HCT116 (cell line): Measurements from ENCODE around the gene MED10. TPM values are rescaled to one million over a fixed set of nuclear protein-coding genes. Genes with fewer than 3 reads are reported as not detected.

Experiments used
- ATAC-seq: fragments of 200-7000 bp; cut with Tn5 transposase; 2 replicates; pipeline ENCODE4 v1.9.1; 2020; ENCODE audit warnings: mild to moderate bottlenecking, moderate library complexity
- BruUV-seq: library from RNA; stranded (reverse); fragments of 400-500 nt; replicated peaks from 2 replicates; lab custom pipeline; 2021; lab: Mats Ljungman, UMichigan
- CTCF ChIA-PET: fragments of 300-600 bp; sonication (Branson Sonifier 250); formaldehyde crosslinking; loops from one replicate; lab custom pipeline; 2021; ENCODE audit warnings: antibody characterized with exemption; lab: Charles Lee
- POLR2A ChIA-PET: fragments of 300-600, 350-600 bp; sonication (Branson Sonifier 250); formaldehyde crosslinking; loops from one replicate; lab custom pipeline; 2021; ENCODE audit warnings: antibody characterized with exemption; lab: Charles Lee
- RAD21 ChIA-PET, 2 experiments: fragments of 300-600 bp; sonication (Branson Sonifier 250); formaldehyde crosslinking; loops; one replicate each; lab custom pipeline; 2023; ENCODE audit warnings: low total read pairs in 2 of 2; ENCODE audit not compliant: uncharacterized antibody in 2 of 2, unreplicated experiment in 2 of 2, low non-redundant PET in 1 of 2; lab: Charles Lee
- DNase-seq: peaks from one replicate; pipeline ENCODE4 v3.0.0-alpha.2; 2010; ENCODE audit warnings: low read depth, low spot score
- H2AFZ ChIP-seq: fragments of 200-600 bp; shearing (Covaris generic), sonication (generic); 2 replicates; pipeline ENCODE4 v1.6.1; 2017; ENCODE audit warnings: low read depth, mixed run types, mixed read lengths, antibody characterized with exemption, low read length; ENCODE audit not compliant: poor library complexity, severe bottlenecking
- H3K27ac ChIP-seq: 2 replicates; pipeline ENCODE4 v1.5.1; 2012; ENCODE audit warnings: low read depth, low read length
- H3K27me3 ChIP-seq: fragments of 200-600 bp; sonication (generic); 2 replicates; pipeline ENCODE4 v1.6.1; 2016; ENCODE audit warnings: mixed run types, low read length, mixed read lengths; ENCODE audit not compliant: insufficient read depth
- H3K36me3 ChIP-seq, 2 experiments: fragments of 200-500 bp in 1 of 2; fragments of 200-600 bp in 1 of 2; sonication (Bioruptor generic) in 1 of 2; sonication (generic) in 1 of 2; 2 replicates each; pipeline versions ENCODE4 v1.5.1 to v1.6.1; 2014 to 2016; ENCODE audit warnings: low read length in 2 of 2, inconsistent platforms in 1 of 2, mixed read lengths in 1 of 2, mixed run types in 1 of 2; ENCODE audit not compliant: insufficient read depth in 2 of 2, control insufficient read depth in 1 of 2
- H3K4me1 ChIP-seq, 2 experiments: fragments of 200-600 bp in 1 of 2; sonication (generic) in 1 of 2; 2 replicates each; pipeline versions ENCODE4 v1.5.1 to v1.6.1; 2012 to 2017; ENCODE audit warnings: low read length in 2 of 2, inconsistent platforms in 1 of 2, mild to moderate bottlenecking in 1 of 2, mixed read lengths in 1 of 2, mixed run types in 1 of 2, moderate library complexity in 1 of 2; ENCODE audit not compliant: insufficient read depth in 2 of 2, control insufficient read depth in 1 of 2
- H3K4me2 ChIP-seq: fragments of 200-600 bp; sonication (generic); 2 replicates; pipeline ENCODE4 v1.6.1; 2017; ENCODE audit warnings: mixed run types, low read length, mixed read lengths
- H3K4me3 ChIP-seq, 2 experiments: fragments of 200-600 bp in 1 of 2; sonication (generic) in 1 of 2; replicated peaks in 1 of 2; 2 replicates each; pipeline ENCODE4 v1.5.1; 2011 to 2016; ENCODE audit warnings: low read length in 2 of 2, control low read depth in 1 of 2, low read depth in 1 of 2, mild to moderate bottlenecking in 1 of 2, mixed read lengths in 1 of 2, mixed run types in 1 of 2
- H3K79me2 ChIP-seq: fragments of 200-600 bp; sonication (generic); 2 replicates; pipeline ENCODE4 v1.6.1; 2017; ENCODE audit warnings: mild to moderate bottlenecking, mixed run types, low read length, moderate library complexity, mixed read lengths; ENCODE audit not compliant: insufficient read depth
- H3K9ac ChIP-seq: fragments of 200-600 bp; sonication (generic); 2 replicates; pipeline ENCODE4 v1.6.1; 2016; ENCODE audit warnings: low read length, mixed read lengths
- H3K9me2 ChIP-seq: fragments of 200-600 bp; sonication (generic), shearing (Covaris generic); 2 replicates; pipeline ENCODE4 v1.6.1; 2017; ENCODE audit warnings: mixed run types, mild to moderate bottlenecking, moderate library complexity; ENCODE audit not compliant: insufficient read depth
- H3K9me3 ChIP-seq, 2 experiments: fragments of 200-500 bp in 1 of 2; fragments of 200-600 bp in 1 of 2; sonication (Bioruptor generic) in 1 of 2; sonication (generic) in 1 of 2; 2 replicates each; pipeline ENCODE4 v1.6.1; 2014 to 2017; ENCODE audit warnings: low read length in 2 of 2, mixed read lengths in 2 of 2, inconsistent platforms in 1 of 2, low read depth in 1 of 2, mild to moderate bottlenecking in 1 of 2, mixed run types in 1 of 2, moderate library complexity in 1 of 2; ENCODE audit not compliant: control insufficient read depth in 1 of 2, insufficient read depth in 1 of 2
- H4K20me1 ChIP-seq: fragments of 200-600 bp; sonication (generic), shearing (Covaris generic); 2 replicates; pipeline ENCODE4 v1.6.1; 2017; ENCODE audit warnings: mixed run types, mild to moderate bottlenecking, moderate library complexity; ENCODE audit not compliant: insufficient read depth
- CBX3 ChIP-seq: IDR thresholded peaks from 2 replicates; pipeline ENCODE4 v1.6.1; 2012; ENCODE audit warnings: low read depth
- CTCF ChIP-seq, 3 experiments: fragments of 200-600 bp in 1 of 3; sonication (generic) in 1 of 3; IDR thresholded peaks in 2 of 3; conservative IDR thresholded peaks in 1 of 3; 2 replicates each; pipeline ENCODE4 v1.5.1; 2012 to 2017; ENCODE audit warnings: low read depth in 2 of 3, low read length in 2 of 3, antibody characterized with exemption in 1 of 3, borderline replicate concordance in 1 of 3, control low read depth in 1 of 3, mild to moderate bottlenecking in 1 of 3, mixed read lengths in 1 of 3, mixed run types in 1 of 3, moderate library complexity in 1 of 3; ENCODE audit not compliant: insufficient read depth in 1 of 3
- FOSL1 ChIP-seq: IDR thresholded peaks from 2 replicates; pipeline ENCODE4 v1.6.1; 2012; ENCODE audit warnings: low read depth
- JUND ChIP-seq: IDR thresholded peaks from 2 replicates; pipeline ENCODE4 v1.6.1; 2012
- POLR2A ChIP-seq: IDR thresholded peaks from 2 replicates; pipeline ENCODE4 v1.7.0; 2011; ENCODE audit warnings: borderline replicate concordance; ENCODE audit not compliant: insufficient read depth, insufficient read length; ENCODE audit errors: extremely low read depth
- SIN3A ChIP-seq: IDR thresholded peaks from 2 replicates; pipeline ENCODE4 v1.6.1; 2012; ENCODE audit warnings: low read depth
- ZNF274 ChIP-seq: fragments of 200-500 bp; sonication (Bioruptor generic); IDR thresholded peaks from 2 replicates; pipeline ENCODE4 v1.6.1; 2014; ENCODE audit warnings: mild to moderate bottlenecking, low read depth, low read length, inconsistent platforms
- intact Hi-C: fragments of 100-400 bp; cut with micrococcal nuclease; formaldehyde crosslinking; loops from 2 replicates; pipeline ENCODE4 v1.10.0; 2022
- total RNA-seq: library from RNA; stranded (reverse); gene quantifications from one replicate; pipeline ENCODE4 v1.2.1, GENCODE V29; 2021; ENCODE audit not compliant: unreplicated experiment

The MED10 gene
- total RNA-seq, 1 experiment from 2014 or later: 35.0 TPM

- no peak overlapping the region for H3K27ac ChIP-seq
- intact Hi-C loops: loop anchor here (10.0 kb wide), 2 partner anchors 242 to 372 kb away; no protein-coding TSS in a partner anchor
- H3K4me3 ChIP-seq: no peak overlapping the region
- POLR2A ChIA-PET: no interaction called here
- H3K4me2 ChIP-seq: no peak overlapping the region
- no peak overlapping the region for H3K9ac ChIP-seq
- no peaks in the 10 kb centered on the region for H3K9me3 ChIP-seq
- H3K79me2 ChIP-seq: peaks cover 41% of the 10 kb centered on the region
- CTCF ChIA-PET: no interaction called here
- ATAC-seq: no peak
- TF ChIP-seq ZNF274: no peak
- no peak for TF ChIP-seq FOSL1
- no peak for TF ChIP-seq SIN3A
- no peak for TF ChIP-seq JUND
- no peak for TF ChIP-seq CBX3
- no peak for TF ChIP-seq POLR2A
- RAD21 ChIA-PET: no interaction called here
- no peaks in the 10 kb centered on the region for H3K9me2 ChIP-seq
- no TSS peak for BruUV-seq
- peaks cover 38 to 64% of the 10 kb centered on the region in 2 experiments; a peak in 3 of 4 replicates for H3K36me3 ChIP-seq
- H3K4me1 ChIP-seq: peaks cover 5 to 7% of the 10 kb centered on the region in 2 experiments; a peak in 3 of 4 replicates
- no peak overlapping the region for H2AFZ ChIP-seq
- 0 out of 2 replicates have a peak, but pooled peaks cover 3% of the 10 kb centered on the region for H4K20me1 ChIP-seq
- no peaks in the 10 kb centered on the region for H3K27me3 ChIP-seq
- no peak for DNase-seq
Measured at GRCh38 chr5:6372251-6373080, 5.9 kb downstream of the MED10 start.

GRCh38 chr5:6371079-6371810, 7.1 kb downstream of the MED10 start:
- H3K36me3 ChIP-seq: peaks cover 35 to 57% of the 10 kb centered on the region in 2 experiments; a peak in 3 of 4 replicates
- CTCF ChIA-PET: no interaction called here
- no TSS peak for BruUV-seq

More at GRCh38 chr5:6371079-6371810, 7.1 kb downstream of the MED10 start:
- no peak overlapping the region for H2AFZ ChIP-seq
- DNase-seq (no peak), ATAC-seq (no peak; the same call in 1 of the 2 replicates)
- H3K9ac ChIP-seq: no peak overlapping the region
- ChIA-PET RAD21 (no interaction called here), POLR2A (no interaction called here)
- intact Hi-C loops: loop anchor here (10.0 kb wide), 2 partner anchors 244 to 374 kb away; no protein-coding TSS in a partner anchor
- H3K4me1 ChIP-seq: no peaks in the 10 kb centered on the region
- no peaks in the 10 kb centered on the region for H3K27me3 ChIP-seq
- peaks cover 29% of the 10 kb centered on the region for H3K79me2 ChIP-seq
- H3K4me3 ChIP-seq: no peak overlapping the region
- H4K20me1 ChIP-seq: 0 out of 2 replicates have a peak, but pooled peaks cover 3% of the 10 kb centered on the region
- no peak overlapping the region for H3K4me2 ChIP-seq
- no peak overlapping the region for H3K27ac ChIP-seq
- no peaks in the 10 kb centered on the region for H3K9me3 ChIP-seq
- no peaks in the 10 kb centered on the region for H3K9me2 ChIP-seq
- no peak for TF ChIP-seq ZNF274
- 0 out of 6 replicates have a peak, but pooled peaks of 1 of the 3 experiments have one; percentile 5 for TF ChIP-seq CTCF (IDR thresholded peaks at IDR 0.05 in 2 of 3, conservative IDR thresholded peaks at IDR 0.05 in 1 of 3; ENCODE audit: borderline replicate concordance in 1 of 3, insufficient read depth in 1 of 3, low read depth in 2 of 3, low read length in 2 of 3)
